ENCODE measurements around the gene TRAPPC3.
A peak's percentile ranks its signal among the peaks of the same experiment; 100 is the strongest.

The TRAPPC3 gene

DNA sequence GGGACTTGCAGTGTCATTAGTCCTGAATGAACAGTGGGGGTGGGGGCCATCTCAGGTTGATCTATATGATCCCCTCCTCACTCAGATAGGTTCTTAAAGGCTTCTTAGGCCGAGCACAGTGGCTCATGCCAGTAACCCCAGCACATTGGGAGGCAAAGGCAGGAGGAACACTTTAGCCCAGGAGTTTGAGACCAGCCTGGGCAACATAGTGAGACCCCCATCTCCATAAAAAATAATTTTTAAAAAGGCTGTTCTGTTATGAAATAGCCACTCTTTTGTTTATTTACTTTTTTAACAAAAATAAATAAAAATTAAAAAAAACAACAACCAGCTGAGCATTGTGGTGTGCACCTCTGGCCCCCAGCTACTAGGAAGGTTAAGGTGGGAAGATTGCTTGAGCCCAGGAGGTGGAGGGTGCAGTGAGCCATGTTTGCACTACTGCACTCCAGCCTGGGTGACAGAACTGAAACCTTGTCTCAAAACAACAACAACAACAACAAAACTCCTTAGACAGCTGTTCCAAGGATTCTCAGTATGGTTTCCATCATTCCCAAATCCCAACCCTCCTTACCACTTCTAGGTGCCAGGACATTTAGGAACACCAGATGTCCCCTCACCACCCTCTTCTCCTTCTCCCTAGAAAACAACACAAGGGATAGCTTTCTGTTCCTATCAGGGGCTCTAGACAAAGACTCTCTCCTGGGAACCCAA is 2.0 kb upstream of the TRAPPC3 start:
- DNase-seq (ENCODE audit: low spot score) = no peak

DNA sequence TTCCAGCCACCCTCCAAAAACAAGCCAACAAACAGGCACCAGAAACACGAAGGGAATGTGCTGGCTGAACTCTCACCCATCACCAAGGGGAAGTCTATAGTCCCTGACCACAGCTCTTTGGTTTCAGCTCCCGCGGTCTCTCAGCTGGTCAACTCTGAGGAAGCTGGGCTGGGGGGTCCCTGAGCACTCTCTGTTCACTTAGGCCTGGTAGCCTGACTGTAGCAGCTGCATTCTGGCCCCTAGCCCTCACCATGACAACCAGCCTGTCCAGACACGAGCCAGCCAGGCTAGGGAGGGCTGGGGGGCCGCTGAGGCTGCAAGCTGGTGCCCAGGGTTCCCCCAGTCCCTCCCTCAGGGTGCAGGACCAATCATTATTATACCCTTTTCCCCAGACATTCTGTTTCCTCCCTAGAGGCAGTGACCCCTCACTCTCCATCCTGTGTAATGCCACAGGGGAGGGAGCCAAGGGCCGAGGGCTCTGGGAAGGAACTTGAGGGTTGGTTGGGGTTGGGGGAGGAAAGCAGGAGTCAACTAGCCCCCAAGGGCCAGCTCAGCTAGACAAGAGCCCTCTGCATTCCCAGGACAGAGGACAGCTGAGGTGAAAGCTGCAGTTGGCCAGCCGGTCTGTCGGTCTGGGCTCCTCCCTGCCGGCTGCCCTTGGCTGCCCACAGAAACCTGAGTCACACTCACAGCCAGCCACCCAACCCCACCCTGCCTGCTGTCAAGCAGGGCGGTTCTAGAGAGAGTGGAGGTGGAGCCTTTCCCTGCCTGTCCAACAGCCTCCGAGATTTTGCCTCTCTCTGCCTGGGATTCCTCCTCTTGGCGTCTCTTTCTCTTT is 1.2 kb upstream of the TRAPPC3 start:
- DNase-seq (ENCODE audit: low spot score) = peak; percentile 96

DNA sequence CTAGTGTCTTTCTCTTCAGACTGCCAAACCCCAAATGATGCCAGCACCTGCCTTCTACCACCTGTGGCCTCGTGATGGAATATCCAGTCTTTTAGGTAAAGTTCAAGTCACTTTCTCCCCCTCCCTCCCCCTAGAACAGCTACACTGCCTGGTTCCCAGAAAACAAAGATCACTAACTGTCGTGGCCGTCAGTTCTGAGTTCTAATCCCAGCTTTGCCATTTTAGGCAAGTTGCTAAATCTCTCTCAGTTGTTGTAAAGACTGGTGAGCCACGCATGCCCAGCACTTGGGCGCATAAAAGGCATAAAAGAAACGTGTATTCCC is 648 bp upstream of the TRAPPC3 start:
- no peak for DNase-seq (ENCODE audit: low spot score)

DNA sequence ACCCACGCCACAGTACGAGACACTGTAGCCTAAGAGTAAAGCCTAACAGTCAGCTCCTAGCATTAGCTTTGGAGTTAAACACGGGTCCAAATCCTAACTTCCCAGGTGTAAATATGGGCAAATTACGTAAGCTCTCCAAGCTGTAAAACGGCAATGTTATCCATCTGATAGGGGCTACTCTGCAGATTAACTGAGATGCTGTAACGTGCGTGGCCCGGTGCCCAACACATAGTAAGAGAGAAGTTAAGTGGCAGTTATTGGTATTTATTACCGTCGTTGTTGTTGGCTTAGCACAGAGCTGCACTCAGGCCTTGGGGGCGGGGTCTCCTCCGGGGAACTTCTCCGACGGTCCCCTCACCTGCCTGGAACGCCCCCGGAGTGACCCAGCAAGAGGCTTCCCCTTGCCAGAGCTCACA is 457 bp downstream of the TRAPPC3 start:
- DNase-seq (ENCODE audit: low spot score) = no peak

DNA sequence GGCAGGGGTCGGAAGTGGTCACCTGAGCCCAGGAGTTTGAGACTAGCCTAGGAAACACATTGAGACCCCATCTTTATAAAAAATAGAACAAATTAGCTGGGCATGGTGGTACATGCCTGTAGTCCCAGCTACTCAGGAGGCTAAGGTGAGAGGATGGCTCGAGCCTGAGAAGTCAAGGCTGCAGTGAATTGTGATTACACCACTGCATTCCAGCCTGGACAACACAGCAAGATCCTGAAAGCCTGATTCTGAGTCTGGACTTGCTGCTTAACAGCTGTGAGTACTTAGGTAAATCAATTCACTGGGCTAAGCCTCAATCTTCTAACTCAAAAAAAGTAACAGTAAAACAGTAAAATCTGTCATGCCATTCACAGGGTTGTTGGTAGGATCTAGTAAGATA is 4.9 kb downstream of the TRAPPC3 start:
- DNase-seq (ENCODE audit: low spot score) = no peak

DNA sequence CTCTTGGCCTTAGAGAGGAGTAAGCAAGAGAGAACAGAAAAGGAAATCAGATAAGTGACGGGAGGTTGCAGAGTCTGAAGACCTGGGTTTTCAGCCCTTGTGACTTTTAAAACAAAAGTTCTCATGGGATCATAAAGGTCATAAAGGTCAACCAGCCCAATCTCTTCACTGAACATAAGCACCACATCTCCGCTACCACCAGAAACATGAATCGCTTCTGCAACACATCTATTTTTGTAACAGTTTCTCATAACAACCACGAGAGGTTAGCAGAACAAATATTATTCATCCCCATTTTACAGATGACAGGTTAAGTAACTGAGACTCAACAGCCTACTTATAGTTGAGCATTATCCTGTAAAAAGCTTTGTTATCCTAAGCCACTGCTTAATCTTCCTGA is 5.9 kb downstream of the TRAPPC3 start:
- DNase-seq (ENCODE audit: low spot score) = no peak

DNA sequence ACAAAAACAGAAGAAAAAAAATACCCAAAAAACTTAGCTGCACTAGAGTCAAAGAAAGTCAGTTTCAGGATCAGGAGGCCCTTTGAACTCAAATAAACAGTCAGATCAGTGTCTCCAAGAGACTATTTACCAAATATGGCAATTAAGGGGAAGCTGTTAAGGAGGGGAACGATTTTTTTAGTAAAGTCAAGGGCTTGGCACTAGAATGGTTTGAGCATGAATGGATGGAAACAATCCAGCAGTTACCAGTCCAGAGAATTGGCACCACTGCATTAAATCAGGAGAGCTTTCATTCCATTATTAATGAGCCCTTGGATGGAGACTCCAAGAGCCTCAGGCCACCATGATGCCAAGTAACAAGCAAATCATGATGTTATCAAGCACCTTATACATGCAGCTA is 7.2 kb downstream of the TRAPPC3 start:
- DNase-seq (ENCODE audit: low spot score) = no peak

DNA sequence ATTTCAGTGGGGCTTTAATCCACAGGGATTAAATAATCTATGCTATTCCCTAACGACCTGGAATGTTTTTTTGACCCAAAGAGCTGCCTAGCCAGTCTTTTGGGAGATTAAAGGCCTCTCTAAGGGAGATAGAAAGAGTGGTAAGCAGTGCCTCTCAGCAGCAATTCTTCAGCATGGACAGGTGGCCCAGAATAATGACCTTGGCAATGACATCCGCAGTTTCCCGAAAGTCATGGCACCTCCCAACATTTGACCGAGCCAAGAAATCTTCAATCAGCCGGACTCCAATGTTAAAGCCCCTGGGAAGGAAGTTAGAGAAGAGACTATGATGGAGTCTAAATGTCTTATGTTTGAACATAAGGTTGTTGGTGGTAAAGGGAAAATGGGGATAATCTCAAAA is 9.8 kb downstream of the TRAPPC3 start:
- DNase-seq (ENCODE audit: low spot score) = no peak

DNA sequence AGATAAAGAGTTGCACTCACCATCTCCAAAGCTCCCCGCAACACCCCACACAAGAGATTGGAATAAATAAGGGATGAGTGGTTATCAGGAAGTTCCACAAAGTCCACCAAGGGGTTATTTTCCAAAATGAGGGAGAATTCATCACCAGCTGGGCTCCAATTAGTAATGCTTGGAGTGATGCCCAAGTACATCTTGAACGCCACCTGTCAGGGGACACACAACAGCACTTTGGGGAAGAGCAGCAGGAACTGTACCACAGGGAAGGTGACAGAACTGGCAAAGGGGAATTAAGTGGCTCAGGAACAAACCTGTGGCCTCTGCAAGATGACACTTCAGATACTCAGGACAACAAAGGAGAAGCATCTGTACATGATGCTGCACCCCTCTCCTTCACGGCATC is 11.5 kb downstream of the TRAPPC3 start:
- DNase-seq (ENCODE audit: low spot score) = no peak

DNA sequence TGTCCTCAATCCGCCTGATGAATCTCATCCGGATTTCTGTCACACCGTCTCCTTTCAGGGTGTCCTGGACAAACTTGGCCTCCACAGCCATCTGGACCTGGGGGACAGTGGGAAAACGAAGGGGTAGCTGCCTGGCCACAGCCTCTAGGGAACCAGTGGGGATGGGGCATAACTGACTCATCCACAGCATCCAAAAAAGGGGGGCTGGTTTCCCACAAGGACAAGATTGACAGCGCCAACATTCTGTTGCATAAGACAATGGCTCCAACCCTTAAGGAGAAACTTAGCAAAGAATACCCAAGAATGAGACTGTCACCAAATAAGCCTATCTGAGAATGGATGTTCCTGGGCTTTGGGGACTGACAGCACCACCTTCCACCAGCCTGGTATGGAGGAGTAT is 12.1 kb downstream of the TRAPPC3 start:
- no peak for DNase-seq (ENCODE audit: low spot score)

DNA sequence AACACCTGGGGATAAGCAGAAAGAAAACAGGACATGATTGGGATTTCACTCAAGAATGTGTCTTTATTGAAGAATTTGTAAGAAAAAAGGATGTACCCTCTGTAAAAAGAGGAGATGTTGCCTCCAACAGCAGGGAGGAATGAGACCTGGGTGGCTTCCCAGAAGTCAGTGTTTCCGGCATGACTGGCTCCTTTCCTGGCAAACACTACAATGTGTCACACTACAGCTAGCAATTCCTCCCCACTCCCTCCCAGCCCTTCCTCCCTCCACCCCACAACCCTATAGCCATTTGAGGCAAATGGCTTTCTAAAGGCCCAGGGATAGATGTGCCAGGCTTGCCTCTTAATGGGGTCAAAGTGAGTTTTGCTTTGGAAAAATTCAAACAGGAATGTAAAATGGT is 12.8 kb downstream of the TRAPPC3 start:
- DNase-seq (ENCODE audit: low spot score) = peak; percentile 25

DNA sequence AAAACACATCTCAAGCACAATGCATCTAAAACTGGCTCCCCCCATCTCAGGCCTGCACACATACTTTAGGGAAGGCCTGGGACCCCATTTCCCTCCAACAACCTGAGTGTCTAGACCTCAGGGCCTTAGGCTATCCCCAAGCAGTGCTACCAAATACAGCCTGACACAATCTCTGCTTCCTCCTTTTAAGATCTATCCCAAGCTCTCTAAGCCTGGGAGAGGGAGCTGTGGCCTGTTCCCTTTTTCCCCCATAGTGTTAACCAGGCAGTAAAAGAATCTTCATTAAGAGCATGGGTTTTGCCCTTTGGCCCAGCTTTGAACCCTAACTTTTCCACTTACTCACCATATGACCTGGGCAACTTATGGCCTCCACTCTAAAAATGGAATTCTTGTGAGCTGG is 13.5 kb downstream of the TRAPPC3 start:
- no peak for DNase-seq (ENCODE audit: low spot score)

DNA sequence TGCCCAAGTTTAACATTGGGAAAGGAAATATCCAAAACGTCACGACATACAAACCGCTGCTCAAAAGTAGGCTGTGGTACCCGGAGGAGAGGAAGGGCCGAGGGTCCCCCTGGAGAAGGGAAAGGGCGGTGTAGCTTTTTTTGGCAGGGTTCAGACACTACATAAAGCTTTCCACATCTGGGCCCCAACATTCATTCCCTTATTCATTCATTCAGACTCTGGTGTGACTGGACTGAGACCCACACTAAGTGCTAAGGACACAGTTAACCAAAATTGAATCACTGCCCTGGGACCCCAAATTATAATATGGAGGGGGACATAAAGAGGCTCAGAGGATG is 14.0 kb downstream of the TRAPPC3 start:
- no peak for DNase-seq (ENCODE audit: low spot score)

DNA sequence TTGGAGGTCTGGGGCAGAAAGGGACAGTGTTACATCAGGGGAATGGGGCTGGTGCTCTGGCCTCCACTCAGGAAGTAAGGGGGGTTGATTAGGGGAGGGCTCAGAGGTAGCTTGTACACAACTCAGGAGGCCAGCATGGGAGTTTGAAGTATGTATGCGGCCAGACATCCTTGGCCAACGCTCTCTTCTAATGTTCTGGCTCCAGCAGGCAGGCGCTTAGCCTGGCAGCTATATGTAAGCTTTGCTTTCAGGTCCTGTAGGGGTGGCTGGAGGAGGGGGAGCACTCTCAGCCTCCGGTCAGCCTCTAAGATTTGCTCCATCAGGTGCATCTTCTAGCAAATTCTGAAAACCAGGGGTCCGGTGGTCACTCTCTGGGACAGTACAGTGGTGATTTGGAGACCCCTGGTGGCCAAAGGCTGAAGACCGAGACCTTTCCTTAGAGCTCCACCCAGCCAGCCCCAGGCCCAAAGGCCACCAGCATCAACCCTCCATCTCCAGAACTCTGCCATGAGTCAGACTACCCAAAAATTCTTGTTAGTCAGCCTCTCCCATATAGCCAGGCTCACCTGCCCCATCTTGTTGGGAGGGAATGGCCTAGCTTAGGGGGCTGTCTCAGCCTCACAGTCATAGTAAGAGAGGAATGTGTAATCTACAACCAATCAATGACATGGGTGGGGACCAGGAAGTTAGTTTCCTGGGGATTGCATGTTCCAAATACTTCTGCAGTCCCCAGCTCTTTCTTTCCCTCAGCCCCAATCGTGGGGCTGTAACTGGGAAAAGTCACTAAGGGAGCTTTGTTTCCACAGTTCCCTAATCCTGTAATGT is 14.6 kb downstream of the TRAPPC3 start:
- DNase-seq (ENCODE audit: low spot score) = peak; percentile 47

DNA sequence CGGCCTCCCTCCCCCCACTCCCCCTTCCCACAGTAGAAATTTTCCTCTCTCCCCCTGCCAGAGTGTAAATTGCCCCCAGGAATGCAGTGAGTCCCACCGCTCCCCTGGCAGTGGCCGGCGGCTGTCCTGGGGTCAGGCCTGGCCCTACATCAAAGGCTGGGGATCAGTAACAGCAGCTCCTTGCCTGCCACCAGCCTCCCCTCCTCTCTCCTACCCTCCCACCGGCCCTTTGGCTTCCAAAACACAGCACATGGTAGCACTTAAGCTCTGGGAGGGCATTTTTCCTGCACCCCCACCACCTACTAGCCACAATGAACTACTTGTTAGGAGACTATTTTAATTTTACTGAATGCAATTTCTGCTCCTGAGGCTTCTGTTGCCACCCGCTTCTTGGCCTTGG is 15.3 kb downstream of the TRAPPC3 start:
- no peak for DNase-seq (ENCODE audit: low spot score)

DNA sequence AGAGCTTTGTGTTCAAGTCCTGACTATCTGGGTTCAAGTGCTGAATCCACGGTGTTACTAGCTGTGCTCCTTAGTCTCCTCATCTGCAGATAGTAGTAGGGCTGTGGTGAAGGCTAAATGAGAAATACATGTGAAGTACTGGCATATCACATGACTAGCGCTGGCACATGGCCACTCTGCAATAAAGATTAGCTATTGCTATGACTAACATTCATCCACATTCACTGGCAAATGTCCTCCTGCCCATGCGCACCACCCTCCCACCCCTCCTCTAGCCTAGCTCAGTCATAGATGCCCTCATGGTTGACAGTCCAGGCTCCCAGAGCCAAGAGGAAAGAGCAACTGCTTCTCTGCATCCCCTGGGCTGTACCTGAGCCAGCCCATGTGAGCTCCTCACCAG is 15.8 kb downstream of the TRAPPC3 start:
- peak; percentile 92 for DNase-seq (ENCODE audit: low spot score)

DNA sequence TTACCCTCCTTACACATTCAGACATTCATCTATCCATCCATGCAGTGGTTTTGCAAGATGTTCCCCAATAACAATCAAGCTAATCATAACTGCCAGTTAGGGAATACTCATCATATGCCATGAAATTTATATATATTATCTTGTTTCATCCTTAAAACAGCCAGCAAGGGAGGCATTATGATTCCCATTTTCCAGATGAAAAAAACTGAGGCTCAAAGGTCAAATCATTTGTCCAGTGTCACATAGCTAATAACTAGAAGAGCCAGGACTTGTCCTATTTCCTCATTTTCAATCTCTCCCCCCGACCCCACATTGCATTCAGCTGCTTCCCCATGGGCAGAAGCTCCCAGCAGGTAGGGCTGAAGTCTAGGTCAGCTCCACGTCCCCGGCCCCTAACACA is 17.3 kb downstream of the TRAPPC3 start:
- DNase-seq (ENCODE audit: low spot score) = no peak

DNA sequence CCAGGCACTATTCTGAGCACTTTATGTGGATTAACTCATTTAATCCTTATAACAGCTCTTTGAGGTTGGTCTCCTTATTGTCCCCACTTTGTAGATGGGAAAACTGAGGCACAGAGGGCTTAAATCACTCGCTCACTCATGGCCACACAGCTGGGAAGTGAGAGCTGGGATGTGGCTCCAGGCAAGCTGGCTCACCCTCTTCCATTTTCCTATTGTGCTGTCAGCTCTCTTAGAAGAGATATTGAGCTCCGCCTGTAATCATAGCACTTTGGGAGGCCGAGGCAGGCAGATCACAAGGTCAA is 20.4 kb downstream of the TRAPPC3 start:
- DNase-seq (ENCODE audit: low spot score) = no peak

DNA sequence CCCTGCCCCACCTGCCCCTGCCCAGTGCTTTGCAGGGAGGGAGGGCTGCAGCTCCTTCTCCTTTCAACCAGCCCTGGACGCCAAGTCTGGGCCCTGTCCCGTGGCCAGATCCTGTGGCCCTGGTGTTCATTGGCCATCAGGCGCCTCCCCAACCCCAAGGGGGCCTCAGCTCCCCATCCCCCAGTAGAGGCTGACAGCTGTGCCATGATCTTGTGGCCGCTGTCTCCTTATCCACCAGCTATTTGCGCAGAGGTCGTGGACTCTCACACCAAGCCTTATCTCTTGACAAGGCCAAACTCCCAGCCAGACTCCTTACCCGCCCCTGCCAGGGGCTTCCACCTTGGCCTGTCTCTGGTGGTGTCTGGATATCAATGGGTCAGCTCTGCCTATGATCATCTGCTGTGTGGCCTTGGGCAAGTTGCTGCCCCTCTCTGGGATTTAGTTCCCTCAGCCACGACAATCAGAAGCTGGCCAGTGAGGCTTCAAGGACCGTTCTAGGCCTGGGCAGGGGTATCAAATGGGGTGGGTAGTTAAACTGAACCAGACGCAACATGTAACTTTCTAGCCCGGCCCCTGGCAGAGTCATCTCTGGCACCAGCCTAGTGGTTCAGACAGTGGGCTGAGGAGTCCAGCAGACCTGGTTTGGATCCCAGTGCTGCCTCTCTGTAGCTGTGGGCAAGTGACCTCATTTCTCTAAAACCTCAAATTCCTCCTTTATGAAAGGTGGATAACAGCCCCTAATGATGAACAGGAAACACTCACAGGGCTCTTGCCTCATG is 21.0 kb downstream of the TRAPPC3 start:
- no peak for DNase-seq (ENCODE audit: low spot score)

DNA sequence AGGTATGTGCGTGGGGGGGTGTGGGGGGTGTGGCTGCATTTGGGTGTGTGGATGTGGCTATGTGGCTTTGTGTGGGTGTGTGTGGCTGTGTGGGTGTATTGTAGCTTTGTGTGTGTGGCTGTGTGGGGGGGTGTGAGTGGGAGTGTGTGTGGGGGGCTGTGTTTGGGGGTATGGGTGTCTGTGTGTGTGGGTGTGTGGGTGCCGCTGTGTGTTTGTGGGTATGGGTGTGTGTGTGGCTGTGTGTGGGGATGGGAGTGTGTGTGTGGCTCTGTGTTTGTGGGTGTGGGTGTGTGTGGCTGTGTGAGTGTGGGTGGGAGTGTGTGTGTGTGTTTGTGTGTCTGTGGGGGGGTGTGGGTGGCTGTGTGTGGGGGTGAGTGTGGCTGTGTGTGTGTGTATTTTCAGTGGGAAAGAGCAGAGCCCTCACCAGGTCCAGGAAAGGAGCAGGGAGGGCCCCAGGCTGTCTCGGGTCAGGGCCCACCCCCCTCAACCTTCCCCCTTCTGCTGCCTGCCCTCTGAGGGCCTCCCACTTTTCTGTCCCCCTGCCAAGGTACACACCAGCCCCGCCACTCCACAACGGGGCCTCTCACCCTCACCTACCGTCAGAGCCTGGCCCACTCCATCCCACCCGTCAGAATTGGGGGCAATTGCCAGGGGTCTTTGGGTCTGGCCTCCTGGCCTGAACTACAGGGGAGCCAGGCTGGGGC is 22.3 kb downstream of the TRAPPC3 start:
- no peak for DNase-seq (ENCODE audit: low spot score)

DNA sequence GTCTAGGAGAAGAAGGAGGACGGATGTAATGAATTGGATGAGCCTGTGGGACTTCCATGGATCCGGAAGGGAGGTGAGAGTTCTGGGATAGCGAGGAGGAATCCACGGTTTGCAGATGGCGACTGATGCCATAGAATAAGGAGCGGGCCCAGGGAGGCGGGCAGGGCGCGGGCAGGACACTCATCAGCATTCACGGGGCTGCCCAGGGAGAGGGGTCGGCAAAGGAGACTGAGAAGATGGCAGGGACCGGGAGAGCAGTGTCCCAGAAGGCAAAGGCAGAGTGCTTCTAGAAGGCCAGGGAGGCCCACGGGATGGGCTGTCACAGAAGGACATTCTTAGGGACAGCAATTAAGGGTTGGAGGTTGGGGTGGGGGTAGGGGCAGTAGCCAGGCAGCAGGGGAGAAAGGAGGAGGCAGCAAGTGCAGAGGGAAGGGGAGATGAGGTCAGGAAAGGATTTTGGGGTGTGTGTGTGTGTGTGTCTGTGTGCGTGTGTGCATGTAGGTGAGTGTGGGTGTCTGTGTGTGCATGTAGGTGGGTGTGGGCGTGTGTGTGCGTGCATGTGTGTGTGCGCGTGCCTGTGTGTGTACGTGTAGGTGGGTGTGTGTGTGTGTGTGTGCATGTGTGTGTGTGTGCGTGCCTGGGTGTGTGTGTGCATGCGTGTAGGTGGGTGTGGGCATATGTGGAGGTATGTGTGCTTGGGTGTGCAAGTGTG is 23.1 kb downstream of the TRAPPC3 start:
- DNase-seq (ENCODE audit: low spot score) = no peak
